ENCODE measurements around the gene FBXO31.

DNA sequence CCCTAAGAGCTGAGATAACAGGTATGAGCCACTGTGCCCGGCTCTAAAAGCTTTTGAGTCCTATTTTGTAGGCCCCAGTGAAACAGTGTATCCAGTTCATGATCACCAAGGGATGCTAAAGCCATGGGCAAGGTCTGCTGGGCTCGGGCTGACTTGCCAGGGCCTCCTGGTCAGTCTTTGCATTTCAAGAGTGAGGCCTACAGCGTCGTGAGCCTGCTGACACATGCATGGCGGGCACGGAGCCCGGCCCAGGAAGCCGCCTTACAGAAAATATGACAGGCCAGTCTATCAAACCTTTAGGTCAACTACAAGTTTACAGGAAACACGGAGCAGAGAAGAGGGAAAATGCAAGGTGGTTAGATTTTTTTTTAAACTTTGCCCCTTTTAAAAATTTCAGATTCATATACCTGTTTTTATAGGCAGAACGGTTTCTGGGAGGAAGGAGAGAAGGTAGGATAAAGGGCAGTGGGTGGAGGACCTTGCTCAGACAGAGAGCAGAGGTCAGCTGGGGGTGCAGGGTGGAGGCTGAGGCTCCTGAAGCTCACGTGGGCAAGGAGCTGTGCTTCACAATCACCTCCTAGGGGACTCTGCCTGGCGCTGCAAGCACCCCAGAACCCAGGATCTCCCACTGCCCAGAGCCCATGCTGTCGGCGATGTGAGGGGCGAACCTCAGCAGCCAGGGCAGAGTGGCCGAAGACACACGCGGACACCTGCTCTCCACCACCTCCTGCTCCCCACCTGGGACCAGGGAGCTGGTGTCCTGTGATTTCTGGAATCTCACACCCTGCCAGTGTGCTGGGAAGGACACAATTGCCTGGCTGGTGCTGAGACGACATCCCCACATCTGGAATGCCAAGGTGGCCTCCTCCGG is 87.7 kb downstream of the FBXO31 start:
- TF ChIP-seq CTCF (IDR thresholded peaks at IDR 0.05; ENCODE audit: borderline replicate concordance, extremely low read depth, low read length, poor library complexity, severe bottlenecking) (no peak), EZH2 (IDR thresholded peaks at IDR 0.05; ENCODE audit: borderline replicate concordance, low read depth, low read length, severe bottlenecking) (no peak)
